SH-SY5Y (cell line): Measurements from ENCODE around the gene CDK3.

ENCODE experiments used
- GATA2 ChIP-seq: IDR thresholded peaks from 2 replicates; pipeline ENCODE4 v1.6.1; 2011; ENCODE audit warnings: mild to moderate bottlenecking, low read depth, low read length
- GATA3 ChIP-seq: IDR thresholded peaks from 2 replicates; pipeline ENCODE4 v1.6.1; 2011; ENCODE audit warnings: low read depth, mild to moderate bottlenecking, low read length, moderate library complexity

CDK3 gene

DNA sequence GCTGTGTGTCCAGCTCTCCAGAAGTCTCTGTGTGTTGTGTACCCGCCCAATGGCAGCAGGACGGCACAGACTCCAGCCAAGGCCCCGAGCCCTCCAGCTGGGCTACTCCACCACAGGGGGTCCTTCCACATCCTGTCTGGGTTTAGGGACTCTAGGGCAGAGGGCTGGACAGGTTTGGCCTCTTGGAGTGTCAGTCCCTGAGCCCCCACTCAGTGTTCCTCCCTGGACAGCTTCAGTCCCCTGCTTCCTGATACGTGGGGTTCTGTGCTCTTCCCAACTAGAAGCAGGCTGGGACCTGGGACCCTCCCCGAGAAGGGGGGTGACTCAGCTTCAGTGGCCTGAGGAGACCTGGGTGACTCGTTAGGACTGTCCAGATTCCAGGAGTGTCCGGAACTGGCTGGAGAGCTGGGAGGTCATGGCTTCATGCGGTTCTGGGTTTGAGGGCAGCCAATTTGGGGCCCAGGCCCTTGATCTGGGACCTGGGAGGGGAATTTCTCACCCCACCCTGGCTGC is 4.2 kb downstream of the CDK3 start:
- TF ChIP-seq GATA3, result no peak
- no peak for TF ChIP-seq GATA2

- TF ChIP-seq GATA2 (no peak), GATA3 (no peak)
These were observed 4.9 kb downstream of the CDK3 start for GRCh38 chr17:76005263-76006149.

GRCh38 chr17:76007131-76007849 is 6.6 kb downstream of the CDK3 start:
- no peak for TF ChIP-seq GATA2
- TF ChIP-seq GATA3, result no peak

- no peak for TF ChIP-seq GATA3
- TF ChIP-seq GATA2, result no peak
These were observed 7.2 kb downstream of the CDK3 start for GRCh38 chr17:76007850-76008165.

DNA sequence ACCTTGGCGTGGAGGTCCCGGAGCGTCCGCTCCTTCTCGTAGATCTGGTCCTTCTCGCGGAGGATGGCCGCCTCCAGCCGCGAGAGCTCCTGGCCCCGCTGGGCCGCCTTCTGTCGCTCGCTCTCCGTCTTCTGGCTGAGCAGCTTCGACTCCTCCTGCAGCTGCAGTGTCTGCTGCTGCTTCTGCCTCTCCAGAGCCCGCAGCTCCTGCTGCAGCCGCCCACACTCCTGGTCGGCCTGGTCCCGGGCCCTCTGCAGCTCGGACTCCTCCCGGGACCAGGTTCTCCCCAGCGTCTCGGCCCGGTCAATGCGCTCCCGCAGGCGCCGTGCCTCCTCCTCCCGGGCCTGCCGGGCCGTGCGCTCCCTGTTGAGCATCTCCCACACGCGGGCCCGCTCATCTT is 7.6 kb downstream of the CDK3 start:
- TF ChIP-seq GATA2, result no peak
- no peak for TF ChIP-seq GATA3

GRCh38 chr17:76008630-76009425 is 8.2 kb downstream of the CDK3 start:
- TF ChIP-seq GATA2 (no peak), GATA3 (no peak)

GRCh38 chr17:76009447-76009846 is 8.8 kb downstream of the CDK3 start:
- no peak for TF ChIP-seq GATA2
- no peak for TF ChIP-seq GATA3

GRCh38 chr17:76009969-76010661 is 9.5 kb downstream of the CDK3 start:
- TF ChIP-seq GATA2 (no peak), GATA3 (no peak)

- TF ChIP-seq GATA3, result no peak
- no peak for TF ChIP-seq GATA2
These were observed 11.3 kb downstream of the CDK3 start for GRCh38 chr17:76011951-76012350.

GRCh38 chr17:76013377-76013932 is 12.8 kb downstream of the CDK3 start:
- TF ChIP-seq GATA2, result no peak
- no peak for TF ChIP-seq GATA3

DNA sequence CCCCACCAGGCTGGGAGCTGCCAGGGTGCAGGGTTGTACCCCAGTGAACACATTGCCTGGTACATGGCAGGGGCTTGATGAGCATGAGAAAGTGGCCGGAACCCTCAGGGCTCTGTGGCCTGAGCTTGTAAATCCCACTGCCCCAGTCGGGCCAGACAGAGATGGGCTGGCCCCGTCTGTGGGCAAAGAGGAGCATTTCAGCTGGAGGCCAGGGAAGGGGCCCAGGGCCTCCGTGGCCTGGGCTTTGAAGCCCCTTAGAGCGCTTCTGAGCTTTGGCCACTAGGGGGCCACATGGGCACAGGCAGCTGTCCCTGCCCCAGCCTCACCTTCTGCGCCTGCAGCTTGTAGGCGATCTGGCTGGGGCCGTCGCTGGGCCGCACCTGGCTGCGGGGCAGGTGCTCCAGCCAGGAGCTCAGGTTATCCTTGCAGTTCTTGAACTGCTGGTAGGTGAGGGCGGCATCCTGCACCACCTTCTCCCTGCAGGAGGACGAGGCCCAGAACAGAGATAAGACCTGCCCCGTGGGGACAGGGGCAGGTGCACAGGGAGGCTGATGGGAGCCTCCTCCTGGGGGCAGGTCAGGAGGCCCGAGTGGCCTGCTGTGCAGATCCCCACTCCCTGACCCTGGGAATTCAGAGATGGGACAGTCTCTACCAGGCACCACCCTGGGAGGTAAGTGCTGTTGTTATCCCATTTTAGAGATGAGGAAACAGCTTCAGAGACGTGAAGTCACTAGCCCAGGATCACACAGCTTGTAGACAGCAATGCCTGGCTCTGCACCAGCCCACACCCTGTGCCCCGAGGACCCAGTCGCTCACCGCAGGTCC is 13.7 kb downstream of the CDK3 start:
- TF ChIP-seq GATA2 (peak; percentile 38; the same call in 1 of the 2 replicates), GATA3 (no peak)

GRCh38 chr17:76014925-76015261 is 14.2 kb downstream of the CDK3 start:
- no peak for TF ChIP-seq GATA3
- no peak for TF ChIP-seq GATA2
